Activated CD4-positive, alpha-beta T cell treated with anti-CD3 and anti-CD28 coated beads, Interleukin-2, amount 10 ng/mL, durations not matched to agents 7 days and 5 days (primary cell): ENCODE measurements around the gene SPRED2. TPM values are rescaled to one million over a fixed set of nuclear protein-coding genes. Genes with fewer than 3 reads are reported as not detected.

Experiments
- CTCF ChIA-PET: fragments of 350-600 bp; sonication (Branson Sonifier 250); formaldehyde crosslinking; loops from one replicate; lab custom pipeline; 2021; ENCODE audit warnings: antibody characterized with exemption; lab: Charles Lee
- POLR2A ChIA-PET: fragments of 350-600 bp; sonication (Branson Sonifier 250); formaldehyde crosslinking; loops from one replicate; lab custom pipeline; 2021; ENCODE audit warnings: antibody characterized with exemption; lab: Charles Lee
- DNase-seq: peaks from one replicate; pipeline ENCODE4 v3.0.0-alpha.2; 2020
- H3K27ac Mint-ChIP-seq: one replicate; pipeline ENCODE4 v1.8.0; 2021; ENCODE audit warnings: mild to moderate bottlenecking, moderate library complexity, mixed read lengths
- H3K27me3 Mint-ChIP-seq: one replicate; pipeline ENCODE4 v1.8.0; 2021; ENCODE audit warnings: mixed read lengths
- H3K36me3 Mint-ChIP-seq: one replicate; pipeline ENCODE4 v1.8.0; 2021; ENCODE audit warnings: low read depth, mixed read lengths
- H3K4me1 Mint-ChIP-seq: one replicate; pipeline ENCODE4 v1.8.0; 2021; ENCODE audit warnings: mixed read lengths
- H3K4me3 Mint-ChIP-seq: one replicate; pipeline ENCODE4 v1.8.0; 2021; ENCODE audit warnings: mild to moderate bottlenecking, moderate library complexity, mixed read lengths
- H3K9me3 Mint-ChIP-seq: one replicate; pipeline ENCODE4 v1.8.0; 2021; ENCODE audit warnings: mixed read lengths
- total RNA-seq, 2 experiments: library from RNA; stranded (reverse); gene quantifications; one replicate each; pipeline ENCODE4 v1.2.3, GENCODE V29; 2021

SPRED2 gene
- total RNA-seq, 2 experiments from 2014 or later = 6.2 to 8.1 TPM

- Mint-ChIP-seq H3K4me1 (peaks cover 56% of the 10 kb centered on the region), H3K27me3 (peaks cover 18% of the 10 kb centered on the region)
- CTCF ChIA-PET = no interaction called here
Measured at GRCh38 chr2:65298089-65298488, 134.3 kb downstream of the SPRED2 start.

DNA sequence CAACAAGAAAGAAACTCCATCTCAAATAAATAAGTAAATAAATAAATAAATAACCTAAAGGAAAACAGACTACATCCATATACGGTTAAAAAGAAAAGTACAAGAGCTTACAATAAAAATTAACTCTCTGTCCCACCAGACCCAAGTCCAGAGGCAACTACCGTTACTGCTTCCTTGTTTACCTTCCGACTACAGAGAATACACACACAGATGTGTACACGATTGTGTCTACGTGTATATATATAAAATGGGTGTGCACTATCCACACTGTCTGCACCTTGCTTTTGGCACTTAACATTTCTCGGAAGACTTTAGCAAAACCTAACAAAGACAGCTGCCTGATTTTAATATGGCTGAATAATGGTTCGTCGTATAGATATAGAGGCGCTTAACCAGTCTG is 134.9 kb downstream of the SPRED2 start:
- ChIA-PET CTCF (no interaction called here), POLR2A (no interaction called here)
- Mint-ChIP-seq H3K36me3 (peaks cover 1% of the 10 kb centered on the region), H3K9me3 (no peaks in the 10 kb centered on the region), H3K4me1 (peaks cover 51% of the 10 kb centered on the region), H3K27me3 (peaks cover 14% of the 10 kb centered on the region), H3K4me3 (no peak overlapping the region), H3K27ac (no peak overlapping the region)
- no peak for DNase-seq

More at GRCh38 chr2:65298089-65298488, 134.3 kb downstream of the SPRED2 start:
- no peak overlapping the region for H3K4me3 Mint-ChIP-seq
- no peaks in the 10 kb centered on the region for H3K9me3 Mint-ChIP-seq
- no peak for DNase-seq
- POLR2A ChIA-PET = no interaction called here
- no peak overlapping the region for H3K27ac Mint-ChIP-seq
- peaks cover 5% of the 10 kb centered on the region for H3K36me3 Mint-ChIP-seq

DNA sequence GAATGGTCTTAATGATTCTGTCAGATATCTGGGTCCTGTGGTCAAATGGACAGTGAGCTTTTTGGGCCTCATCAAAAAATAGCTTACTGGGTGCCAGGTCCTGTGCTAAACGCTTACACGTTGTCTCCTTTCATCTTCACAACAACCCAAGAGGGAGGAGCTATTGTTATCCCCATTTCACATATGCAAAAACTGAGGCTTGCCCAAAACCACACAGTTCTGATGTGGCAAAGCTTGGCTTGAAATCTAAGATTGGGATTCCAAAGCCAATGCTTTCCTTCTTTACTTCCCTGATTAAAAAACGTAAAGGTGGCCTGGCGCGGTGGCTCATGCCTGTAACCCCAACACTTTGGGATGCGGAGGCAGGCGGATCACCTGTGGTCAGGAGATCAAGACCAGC is 135.4 kb downstream of the SPRED2 start:
- H3K4me3 Mint-ChIP-seq = no peak overlapping the region
- peaks cover 13% of the 10 kb centered on the region for H3K27me3 Mint-ChIP-seq
- ChIA-PET CTCF (interaction anchor here (0.6 to 1.3 kb wide), 5 partner anchors 14 to 143 kb away, joined by 3 read pairs; no protein-coding TSS in a partner anchor), POLR2A (no interaction called here)
- no peak for DNase-seq
- no peak overlapping the region for H3K27ac Mint-ChIP-seq
- H3K9me3 Mint-ChIP-seq = no peaks in the 10 kb centered on the region
- H3K4me1 Mint-ChIP-seq = peaks cover 46% of the 10 kb centered on the region
- no peaks in the 10 kb centered on the region for H3K36me3 Mint-ChIP-seq

GRCh38 chr2:65294701-65295100 is 137.7 kb downstream of the SPRED2 start:
- H3K9me3 Mint-ChIP-seq = no peaks in the 10 kb centered on the region
- DNase-seq = no peak
- ChIA-PET POLR2A (no interaction called here), CTCF (interaction anchor here (0.7 kb wide), 1 partner anchor 9 kb away, joined by 3 read pairs; no protein-coding TSS in a partner anchor)
- no peak overlapping the region for H3K27ac Mint-ChIP-seq
- H3K36me3 Mint-ChIP-seq = no peaks in the 10 kb centered on the region
- peaks cover 23% of the 10 kb centered on the region for H3K4me1 Mint-ChIP-seq
- peaks cover 13% of the 10 kb centered on the region for H3K27me3 Mint-ChIP-seq
- H3K4me3 Mint-ChIP-seq = no peak overlapping the region

DNA sequence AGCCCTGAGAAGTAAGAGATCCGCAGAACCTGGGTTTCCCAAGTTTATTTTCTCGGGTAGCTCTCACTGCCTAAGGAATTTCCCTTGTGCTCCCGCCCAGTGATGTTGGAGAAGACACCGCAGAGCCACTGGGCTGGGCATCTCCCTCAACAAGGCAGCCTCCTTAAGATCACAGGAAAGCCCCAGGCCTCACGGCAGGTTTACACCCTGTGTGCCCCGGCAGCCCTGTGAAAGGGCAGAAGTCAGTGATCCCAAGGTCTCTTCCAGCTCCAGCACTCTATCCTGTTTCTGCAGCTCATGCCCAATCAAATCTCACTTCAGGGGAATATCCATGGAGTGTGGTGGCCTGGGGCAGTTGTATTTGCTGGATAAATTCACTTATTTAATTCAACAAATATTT is 138.3 kb downstream of the SPRED2 start:
- Mint-ChIP-seq H3K9me3 (no peaks in the 10 kb centered on the region), H3K4me3 (no peak overlapping the region), H3K27me3 (peaks cover 13% of the 10 kb centered on the region), H3K27ac (no peak overlapping the region), H3K4me1 (peaks cover 17% of the 10 kb centered on the region), H3K36me3 (no peaks in the 10 kb centered on the region)
- DNase-seq = no peak
- CTCF ChIA-PET = interaction anchor here (0.6 to 1.3 kb wide), 5 partner anchors 9 to 519 kb away, joined by 3 to 7 read pairs (median 3); no protein-coding TSS in a partner anchor
- POLR2A ChIA-PET = no interaction called here

GRCh38 chr2:65293376-65293775 is 139.0 kb downstream of the SPRED2 start:
- H3K27ac Mint-ChIP-seq = no peak overlapping the region

GRCh38 chr2:65292461-65293011 is 139.9 kb downstream of the SPRED2 start:
- CTCF ChIA-PET = interaction anchor here (1.3 to 1.9 kb wide), 2 partner anchors 8 to 17 kb away, joined by 7 read pairs; no protein-coding TSS in a partner anchor
- H3K27ac Mint-ChIP-seq = no peak overlapping the region
- H3K4me3 Mint-ChIP-seq = no peak overlapping the region
- POLR2A ChIA-PET = no interaction called here
- H3K36me3 Mint-ChIP-seq = no peaks in the 10 kb centered on the region
- peaks cover 11% of the 10 kb centered on the region for H3K4me1 Mint-ChIP-seq
- no peaks in the 10 kb centered on the region for H3K9me3 Mint-ChIP-seq
- H3K27me3 Mint-ChIP-seq = peaks cover 13% of the 10 kb centered on the region
- DNase-seq = no peak

More at GRCh38 chr2:65293376-65293775, 139.0 kb downstream of the SPRED2 start:
- Mint-ChIP-seq H3K4me3 (no peak overlapping the region), H3K27me3 (peaks cover 13% of the 10 kb centered on the region), H3K36me3 (no peaks in the 10 kb centered on the region), H3K9me3 (no peaks in the 10 kb centered on the region), H3K4me1 (peaks cover 16% of the 10 kb centered on the region)
- ChIA-PET POLR2A (no interaction called here), CTCF (interaction anchor here (0.6 to 1.3 kb wide), 4 partner anchors 9 to 518 kb away, joined by 3 to 7 read pairs (median 4); no protein-coding TSS in a partner anchor)
- no peak for DNase-seq

DNA sequence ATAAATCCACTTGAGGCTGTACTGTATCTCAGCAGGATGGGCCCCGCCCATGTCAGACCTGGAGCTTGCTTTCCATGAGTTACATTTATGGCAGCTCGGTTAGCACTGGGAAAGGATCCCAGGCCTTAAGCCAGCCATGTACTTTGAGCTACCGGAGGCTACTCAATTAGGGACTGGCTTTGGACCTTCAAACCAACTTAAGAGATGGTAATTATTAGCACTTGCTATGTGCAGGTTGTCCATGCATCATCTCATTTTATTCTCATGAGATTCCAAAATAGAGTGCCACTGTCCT is 140.3 kb downstream of the SPRED2 start:
- peaks cover 8% of the 10 kb centered on the region for H3K4me1 Mint-ChIP-seq
- H3K36me3 Mint-ChIP-seq = no peaks in the 10 kb centered on the region
- ChIA-PET CTCF (interaction anchor here (1.9 kb wide), 1 partner anchor 16 kb away, joined by 7 read pairs; no protein-coding TSS in a partner anchor), POLR2A (no interaction called here)
- H3K27ac Mint-ChIP-seq = no peak overlapping the region
- no peak for DNase-seq
- no peak overlapping the region for H3K4me3 Mint-ChIP-seq
- H3K27me3 Mint-ChIP-seq = peaks cover 13% of the 10 kb centered on the region
- no peaks in the 10 kb centered on the region for H3K9me3 Mint-ChIP-seq

- Mint-ChIP-seq H3K27ac (no peak overlapping the region), H3K36me3 (no peaks in the 10 kb centered on the region), H3K4me1 (peaks cover 2% of the 10 kb centered on the region), H3K27me3 (peaks cover 12% of the 10 kb centered on the region), H3K9me3 (no peaks in the 10 kb centered on the region), H3K4me3 (no peak overlapping the region)
- CTCF ChIA-PET = interaction anchor here (1.1 to 1.9 kb wide), 2 partner anchors 11 to 16 kb away, joined by 4 to 7 read pairs; no protein-coding TSS in a partner anchor
- DNase-seq = no peak
- POLR2A ChIA-PET = no interaction called here
Measured at GRCh38 chr2:65291216-65292105, 140.9 kb downstream of the SPRED2 start.

- Mint-ChIP-seq H3K4me1 (no peaks in the 10 kb centered on the region), H3K36me3 (no peaks in the 10 kb centered on the region), H3K27me3 (peaks cover 5% of the 10 kb centered on the region), H3K27ac (no peak overlapping the region), H3K4me3 (no peak overlapping the region), H3K9me3 (no peaks in the 10 kb centered on the region)
- CTCF ChIA-PET = interaction anchor here (1.8 kb wide), 1 partner anchor 9 kb away, joined by 3 read pairs; no protein-coding TSS in a partner anchor
- POLR2A ChIA-PET = no interaction called here
- DNase-seq = no peak
Measured at GRCh38 chr2:65287364-65287763, 145.0 kb downstream of the SPRED2 start.

- H3K27me3 Mint-ChIP-seq = peaks cover 7% of the 10 kb centered on the region
Measured at GRCh38 chr2:65282477-65283053, 149.8 kb downstream of the SPRED2 start.

DNA sequence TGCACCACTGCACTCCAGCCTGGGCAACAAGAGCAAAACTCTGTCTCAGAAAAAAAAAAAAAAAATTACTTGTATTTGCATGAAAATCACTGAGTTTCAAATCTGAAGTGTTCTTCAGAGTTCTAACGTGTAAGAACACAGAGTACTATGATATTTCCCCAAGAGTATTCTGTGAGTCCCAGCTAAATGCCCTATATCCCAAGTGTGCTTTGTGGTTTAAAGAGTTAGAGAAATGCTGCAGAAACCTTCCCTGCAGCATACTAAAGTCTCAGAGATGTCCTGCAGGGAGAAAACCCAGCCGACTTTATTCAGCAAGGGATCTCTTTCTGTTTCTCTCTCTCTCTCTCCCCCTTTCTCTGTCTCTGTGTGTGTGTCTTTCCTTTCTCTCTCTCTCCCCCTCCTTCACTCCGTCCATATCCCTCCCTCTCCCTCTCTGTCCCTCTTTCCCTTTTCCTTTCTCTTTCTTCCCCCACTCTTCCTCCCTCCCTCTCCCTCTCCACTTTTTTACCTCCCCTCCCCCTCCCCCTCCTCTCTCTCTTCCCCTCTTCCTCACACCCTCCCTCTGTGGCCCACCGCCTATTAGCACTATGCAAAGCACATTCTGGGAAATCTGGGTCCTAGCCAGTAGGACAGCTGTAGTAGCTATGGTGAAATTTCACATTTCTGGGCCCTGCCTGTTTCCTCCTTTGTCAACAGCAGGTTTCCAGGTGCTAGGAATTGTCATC is 150.6 kb downstream of the SPRED2 start:
- peaks cover 13% of the 10 kb centered on the region for H3K4me1 Mint-ChIP-seq
- ChIA-PET CTCF (interaction anchor here (1.2 kb wide), 1 partner anchor 9 kb away, joined by 4 read pairs; no protein-coding TSS in a partner anchor), POLR2A (interaction anchor here (0.6 kb wide), 1 partner anchor 17 kb away, joined by 5 read pairs; no protein-coding TSS in a partner anchor)
- no peaks in the 10 kb centered on the region for H3K36me3 Mint-ChIP-seq
- no peak for DNase-seq
- H3K27me3 Mint-ChIP-seq = peaks cover 7% of the 10 kb centered on the region
- H3K27ac Mint-ChIP-seq = no peak overlapping the region
- H3K9me3 Mint-ChIP-seq = no peaks in the 10 kb centered on the region
- no peak overlapping the region for H3K4me3 Mint-ChIP-seq

More at GRCh38 chr2:65282477-65283053, 149.8 kb downstream of the SPRED2 start:
- POLR2A ChIA-PET = no interaction called here
- Mint-ChIP-seq H3K4me1 (peaks cover 13% of the 10 kb centered on the region), H3K36me3 (no peaks in the 10 kb centered on the region), H3K9me3 (no peaks in the 10 kb centered on the region), H3K27ac (no peak overlapping the region), H3K4me3 (no peak overlapping the region)
- no peak for DNase-seq
- CTCF ChIA-PET = interaction anchor here (0.9 kb wide), 1 partner anchor 14 kb away, joined by 3 read pairs; no protein-coding TSS in a partner anchor
